OCI-LY7 (cell line): ENCODE data around the gene CEP72.

ENCODE experiments used
- CTCF ChIP-seq: fragments of 200-600 bp; sonication (generic); conservative IDR thresholded peaks from 2 replicates; pipeline ENCODE4 v1.5.1; 2014; ENCODE audit warnings: mild to moderate bottlenecking, antibody characterized with exemption, low read length, moderate library complexity, mixed read lengths
- EZH2phosphoT487 ChIP-seq: fragments of 200-600 bp; sonication (generic); IDR thresholded peaks from 2 replicates; pipeline ENCODE4 v1.6.1; 2018; ENCODE audit warnings: low read depth, borderline replicate concordance, mild to moderate bottlenecking, mixed run types, antibody characterized with exemption, low read length, moderate library complexity, mixed read lengths

- TF ChIP-seq CTCF (no peak), EZH2phosphoT487 (no peak)
Measured at GRCh38 chr5:677131-678101, 65.3 kb downstream of the CEP72 start.
